Hematopoietic multipotent progenitor cell treated with erythropoietin and hydrocortisone succinate and interleukin-3 and kit ligand, for 4 days (in vitro differentiated cells): ENCODE results near the gene SH3GL3.
A peak's percentile ranks its signal among the peaks of the same experiment; 100 is the strongest.

Source experiments
- DNase-seq: peaks from one replicate; pipeline ENCODE4 v3.0.0-alpha.2; 2015

Gene SH3GL3

DNA sequence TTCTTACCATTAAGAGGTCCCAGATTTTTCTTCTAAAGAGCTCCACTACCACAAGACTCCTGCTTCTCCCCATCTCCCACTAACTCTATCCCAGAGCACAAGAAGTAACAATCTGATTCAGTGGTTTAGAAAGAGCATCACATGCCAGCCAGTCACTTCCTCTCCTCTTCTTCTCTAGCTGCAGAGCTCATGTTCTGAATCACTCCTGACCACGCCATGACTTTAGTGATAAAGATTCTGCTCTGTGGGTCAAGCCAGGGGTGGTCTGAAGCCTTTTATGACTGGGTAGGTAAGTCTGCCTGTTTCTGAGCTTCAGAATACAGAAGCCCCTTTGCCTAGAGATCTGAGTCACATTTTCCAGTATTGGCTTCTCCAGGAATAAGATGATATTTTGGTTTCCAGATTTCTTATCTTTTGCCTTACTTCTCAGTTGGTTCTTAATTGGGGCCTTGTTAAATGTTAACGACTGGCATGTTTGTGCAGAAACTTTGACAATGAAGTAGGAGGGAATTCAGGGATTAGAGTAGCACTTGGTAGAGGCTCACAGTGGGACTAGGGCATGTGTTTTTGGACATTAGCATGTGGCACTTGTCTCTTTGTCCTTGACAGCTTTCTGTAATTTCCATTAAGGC, 179.1 kb downstream of the SH3GL3 start:
- peak; percentile 26 for DNase-seq

GRCh38 chr15:83631534-83631933, 184.4 kb downstream of the SH3GL3 start:
- no peak for DNase-seq

- no peak for DNase-seq
Measured at GRCh38 chr15:83643201-83643600, 196.1 kb downstream of the SH3GL3 start.

DNA sequence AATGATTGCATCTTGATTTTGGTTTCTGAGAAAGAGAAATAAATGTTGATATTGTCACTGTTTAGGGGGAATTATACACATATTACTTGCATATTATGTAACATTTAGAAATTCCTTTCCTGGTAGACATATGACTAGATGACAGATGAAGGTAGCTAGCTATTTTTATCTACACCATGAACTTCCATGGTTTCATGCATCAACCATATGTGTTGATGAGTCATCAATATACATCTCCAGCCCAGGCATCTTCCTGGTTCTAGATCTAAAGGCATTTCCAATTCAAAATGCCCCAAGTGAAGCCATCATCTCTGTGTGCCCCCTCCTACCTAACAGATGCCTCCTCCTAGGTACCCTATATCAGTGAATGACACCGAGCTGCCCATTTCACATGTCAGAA, 197.3 kb downstream of the SH3GL3 start:
- no peak for DNase-seq

DNA sequence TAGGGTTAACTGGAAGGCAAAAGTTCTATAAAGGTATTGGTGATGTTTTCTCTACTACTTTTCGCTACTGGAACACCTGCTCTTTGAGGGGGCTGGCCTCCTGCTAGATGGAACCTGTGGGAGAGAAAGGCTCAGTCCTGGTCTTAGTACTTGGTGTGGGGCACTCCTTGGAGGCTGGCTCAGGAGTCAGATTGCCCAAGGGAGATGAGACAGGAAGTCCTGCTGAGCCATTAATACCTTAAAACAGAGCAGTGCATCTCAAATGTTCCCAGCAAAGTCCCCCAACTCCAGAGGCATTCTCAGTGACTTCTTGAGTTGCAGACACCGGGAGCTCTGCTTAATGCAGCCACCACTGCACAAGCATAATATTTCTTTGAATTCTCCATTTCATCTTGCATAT, 203.7 kb downstream of the SH3GL3 start:
- DNase-seq, result no peak

DNA sequence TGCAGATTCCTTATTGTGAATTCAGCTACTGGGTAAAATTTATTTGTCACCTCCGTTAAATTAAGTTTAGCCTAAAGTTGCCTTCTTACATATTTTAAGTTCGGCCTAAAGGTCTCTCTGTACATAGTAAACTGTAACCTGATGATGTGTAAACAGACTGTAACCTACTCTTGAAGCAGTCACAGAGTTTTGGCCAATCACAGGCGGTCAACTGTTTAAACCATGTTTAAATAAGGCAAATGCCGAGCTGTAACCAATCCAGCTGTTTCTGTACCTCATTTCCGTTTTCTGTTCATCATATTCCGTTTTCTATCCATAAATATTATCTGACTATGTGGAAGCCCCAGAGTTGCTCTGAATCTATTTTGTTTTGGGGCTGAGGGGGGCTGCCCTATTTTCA, 204.4 kb downstream of the SH3GL3 start:
- no peak for DNase-seq

DNA sequence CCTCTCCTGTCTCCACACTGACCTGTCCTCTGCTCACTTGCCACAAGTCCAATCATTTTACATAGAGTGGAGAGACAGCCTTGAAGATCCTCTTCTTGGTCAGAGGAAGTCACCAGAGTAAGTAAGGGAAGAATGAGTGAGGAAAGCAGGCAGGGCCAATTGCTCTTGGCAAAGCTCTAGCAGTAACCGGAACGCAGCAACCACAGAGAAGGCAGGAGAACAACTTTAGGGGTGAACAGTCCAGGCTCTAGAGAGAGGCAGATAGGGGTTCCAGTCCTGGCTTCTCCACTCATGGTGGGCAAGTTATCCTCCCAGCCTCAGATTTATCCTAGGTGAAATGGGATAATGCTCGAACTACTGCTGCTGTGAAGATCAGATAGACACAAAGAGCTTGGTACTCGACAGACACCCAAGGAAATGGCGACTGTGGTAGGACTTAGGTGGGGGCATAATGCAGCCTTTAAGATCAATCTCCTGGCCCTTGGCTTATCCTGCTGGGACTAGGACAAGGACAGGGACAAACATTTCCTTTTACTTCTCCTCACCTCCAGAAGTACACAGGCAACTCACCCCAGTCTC, 205.6 kb downstream of the SH3GL3 start:
- no peak for DNase-seq

DNA sequence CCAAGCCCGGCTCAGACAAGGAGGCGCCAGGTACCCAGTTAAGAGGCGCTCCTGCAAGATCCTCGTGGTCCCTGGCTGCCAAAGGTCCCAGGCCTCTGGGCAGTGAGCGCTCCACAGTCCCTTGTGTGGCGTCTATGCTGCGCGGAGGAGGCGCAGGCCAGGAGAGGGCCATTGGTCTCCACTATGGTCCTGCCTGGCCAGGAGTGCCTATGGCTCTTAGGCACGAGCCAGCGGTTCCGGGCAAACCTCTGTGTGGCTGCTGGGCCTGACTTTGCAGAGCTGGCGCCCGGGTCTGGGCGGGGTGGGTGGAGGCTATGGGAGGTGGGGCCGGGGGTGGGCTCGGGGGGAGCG, 206.1 kb downstream of the SH3GL3 start:
- peak; percentile 5 for DNase-seq

DNA sequence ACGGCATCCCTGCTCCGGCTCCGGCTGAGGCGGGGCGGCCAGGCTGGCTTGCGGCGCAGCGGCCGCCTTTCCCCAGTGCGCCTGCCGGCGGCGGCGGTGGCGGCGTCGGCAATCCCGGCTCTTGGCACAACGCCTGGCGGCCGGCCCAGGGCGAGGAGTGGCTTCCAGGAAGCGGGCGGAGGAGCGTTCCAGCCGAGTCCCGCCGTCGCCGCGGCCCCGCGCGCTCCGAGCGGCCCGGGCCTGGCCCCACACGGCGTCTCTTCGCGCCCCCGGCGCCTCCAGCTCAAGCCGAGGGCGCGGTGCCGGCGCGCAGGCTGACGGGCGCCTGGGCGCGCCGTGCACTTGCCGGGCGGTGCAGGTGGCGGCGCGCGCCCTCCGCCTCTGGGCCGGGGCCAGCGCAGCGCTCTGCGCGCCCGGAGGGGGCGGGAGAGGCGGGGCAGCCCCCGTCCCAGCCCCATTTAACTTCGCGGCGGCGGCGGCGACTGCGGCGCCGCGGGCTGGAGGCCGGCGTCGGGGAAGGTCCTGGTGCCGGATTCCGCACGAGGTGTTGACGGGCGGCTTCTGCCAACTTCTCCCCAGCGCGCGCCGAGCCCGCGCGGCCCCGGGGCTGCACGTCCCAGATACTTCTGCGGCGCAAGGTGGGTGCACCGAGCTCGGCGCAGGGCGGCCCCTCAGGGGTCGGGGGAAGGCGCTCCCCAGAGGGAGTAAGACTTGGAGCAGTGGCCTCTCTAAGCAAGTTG, 206.7 kb downstream of the SH3GL3 start, which contains the start of gene ADAMTSL3:
Gene ADAMTSL3, plus strand, starts transcription at position 485 of the 740 bp plus-strand sequence. CDS start 1,639 bp downstream, outside the sequence.
- DNase-seq, result peak; percentile 49

DNA sequence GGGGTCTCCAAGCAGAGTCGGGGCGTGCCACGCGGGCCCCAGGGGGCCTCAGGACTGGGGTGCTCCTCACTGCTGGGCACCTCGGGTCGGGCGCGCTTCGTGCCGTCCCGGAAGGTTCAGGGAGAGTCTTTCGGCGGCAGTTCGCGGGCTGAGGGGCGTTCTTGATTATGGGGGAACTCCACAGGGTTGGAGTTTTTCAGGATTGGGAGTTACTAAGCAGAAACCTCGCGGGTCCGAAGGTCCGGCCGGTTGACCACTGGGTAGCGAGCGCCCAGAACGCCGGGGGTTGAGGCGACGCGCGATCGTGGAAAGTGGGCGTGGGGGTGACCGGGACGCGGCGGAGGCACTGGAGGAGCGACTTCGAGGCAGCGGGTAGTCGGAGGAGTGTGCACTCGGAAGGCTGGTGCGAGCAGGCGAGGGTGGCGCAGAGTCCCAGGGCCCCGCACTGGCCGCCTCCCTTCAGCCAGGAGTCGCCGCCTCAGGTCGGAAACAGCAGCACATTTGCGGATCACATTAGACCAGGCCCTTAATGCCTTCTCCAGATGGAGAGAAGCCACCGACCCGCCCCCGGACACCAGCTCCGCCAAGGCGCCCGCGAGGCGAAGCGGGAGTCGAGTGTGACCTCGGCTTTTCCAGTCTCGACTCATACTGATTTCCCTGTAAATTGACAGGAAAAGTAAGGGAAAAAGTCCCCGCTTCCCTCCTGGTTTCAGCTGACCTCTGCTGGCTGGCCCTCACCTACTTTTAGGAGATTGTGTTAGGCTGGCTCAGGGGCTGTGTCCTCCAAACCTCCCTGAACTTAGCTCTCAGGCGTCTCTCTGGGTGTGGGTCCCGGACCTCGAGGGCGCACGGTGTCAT, 207.5 kb downstream of the SH3GL3 start:
- peak; percentile 8 for DNase-seq

- DNase-seq, result no peak
Measured at GRCh38 chr15:83655237-83655616, 208.1 kb downstream of the SH3GL3 start.

DNA sequence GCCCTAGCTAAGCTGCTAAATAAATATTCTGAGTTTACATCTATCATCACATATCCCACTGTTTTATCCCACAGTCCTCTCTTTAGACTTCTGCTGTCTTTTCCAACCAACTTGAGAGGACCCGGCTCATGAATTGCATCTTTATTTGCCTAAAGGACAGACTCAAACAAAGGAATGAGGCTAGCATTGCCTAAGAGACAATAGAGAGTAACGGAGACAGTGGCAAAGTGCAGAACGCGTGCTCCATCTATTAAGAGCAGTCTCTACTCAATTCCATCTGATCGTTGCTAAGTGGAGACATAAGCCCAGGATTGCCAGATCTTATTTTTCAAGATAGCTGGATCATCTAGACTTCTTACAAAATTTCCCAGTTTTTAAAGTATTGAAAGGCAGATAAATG, 209.1 kb downstream of the SH3GL3 start:
- DNase-seq, result no peak

DNA sequence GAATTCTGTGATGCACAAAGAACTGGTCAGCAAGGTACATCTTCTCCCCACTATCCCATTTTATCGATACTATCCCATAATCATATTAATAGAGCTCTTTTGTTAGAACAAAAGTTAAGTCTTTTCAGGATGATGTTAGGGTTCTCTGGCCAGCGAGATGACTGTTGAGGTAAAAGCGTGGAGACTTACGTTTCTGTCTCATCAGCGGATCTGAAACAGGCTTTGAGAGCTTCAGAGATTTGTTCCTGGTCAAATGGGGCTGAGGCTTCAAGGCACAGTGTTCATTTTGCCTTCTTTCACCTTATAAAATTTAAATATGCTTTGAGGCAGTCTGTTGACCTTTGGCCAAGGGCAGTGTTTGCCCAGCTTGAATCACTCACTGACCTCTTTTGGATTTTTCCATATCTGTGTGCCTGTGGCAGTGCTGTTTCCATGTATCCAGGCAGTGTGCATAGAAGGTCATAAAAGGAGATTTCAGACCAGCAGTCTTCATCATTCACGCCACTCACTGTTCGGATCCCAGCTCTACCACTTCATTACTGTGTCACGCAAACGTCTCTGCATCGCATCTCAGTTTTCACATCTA, 209.9 kb downstream of the SH3GL3 start:
- no peak for DNase-seq

DNA sequence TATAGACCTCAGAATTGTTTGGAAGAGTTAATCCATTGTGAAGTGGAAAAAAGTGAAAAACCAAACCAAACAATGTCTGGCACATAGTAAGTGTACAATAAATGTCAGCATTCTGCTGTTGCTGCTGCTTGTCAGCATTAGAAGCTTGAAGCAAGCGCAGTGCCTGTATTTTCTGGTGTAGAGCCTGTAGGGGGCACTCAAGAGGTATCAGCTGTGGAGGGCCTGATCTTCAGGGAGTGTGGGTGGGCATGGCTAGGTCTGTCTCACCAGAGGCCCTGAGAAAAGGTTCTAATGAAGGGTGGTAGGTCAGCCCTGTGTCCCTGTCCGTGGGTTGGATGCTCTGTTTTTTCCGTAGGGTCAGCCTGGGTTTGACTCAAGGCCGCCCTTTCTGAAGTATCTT, 210.4 kb downstream of the SH3GL3 start:
- peak; percentile 13 for DNase-seq

DNA sequence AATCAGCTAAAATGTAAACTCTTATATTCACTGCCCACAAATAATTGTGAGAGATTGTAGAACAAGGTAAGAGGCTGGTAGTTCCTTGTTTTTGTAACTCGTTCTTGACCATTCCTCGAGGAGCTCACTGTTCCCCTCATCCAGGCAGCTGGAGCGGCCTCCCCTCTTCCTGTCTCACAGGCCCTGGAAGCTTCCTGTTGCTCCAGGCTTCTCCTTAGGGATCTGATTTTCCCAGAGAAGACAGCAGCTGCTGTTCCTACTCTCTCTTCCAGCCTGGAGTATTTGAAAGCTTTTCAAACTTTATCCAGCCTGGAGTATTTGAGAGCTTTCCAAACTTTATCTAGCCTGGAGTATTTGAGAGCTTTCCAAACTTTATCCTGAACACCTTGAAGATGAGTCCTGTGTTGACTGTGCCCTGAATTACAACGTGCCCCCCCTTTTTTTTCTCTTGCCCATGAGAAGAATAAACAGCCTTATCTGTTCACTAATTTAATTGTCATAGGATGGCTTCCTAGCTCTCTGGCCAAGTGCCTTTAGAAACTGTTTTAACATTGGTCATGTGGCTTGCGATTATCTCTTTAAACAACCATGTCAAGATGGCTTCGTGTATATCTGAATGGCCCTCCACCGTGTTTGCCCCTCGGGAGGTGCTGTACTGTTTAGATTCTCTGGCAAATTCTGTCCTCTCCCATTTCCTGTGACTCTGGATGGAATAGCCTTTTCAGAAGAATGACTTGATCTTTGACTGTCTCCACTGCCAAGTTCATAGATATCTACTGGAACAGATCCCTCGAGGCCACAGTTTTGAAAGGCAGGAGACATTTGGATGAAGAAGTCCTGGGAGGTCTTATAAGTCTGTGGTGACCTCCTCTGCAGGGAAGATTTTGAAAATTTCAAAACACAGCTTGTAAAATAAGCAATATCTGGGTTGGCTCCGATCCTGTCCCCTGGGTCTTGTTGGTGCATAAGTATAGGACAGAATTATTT, 211.6 kb downstream of the SH3GL3 start:
- DNase-seq, result no peak

DNA sequence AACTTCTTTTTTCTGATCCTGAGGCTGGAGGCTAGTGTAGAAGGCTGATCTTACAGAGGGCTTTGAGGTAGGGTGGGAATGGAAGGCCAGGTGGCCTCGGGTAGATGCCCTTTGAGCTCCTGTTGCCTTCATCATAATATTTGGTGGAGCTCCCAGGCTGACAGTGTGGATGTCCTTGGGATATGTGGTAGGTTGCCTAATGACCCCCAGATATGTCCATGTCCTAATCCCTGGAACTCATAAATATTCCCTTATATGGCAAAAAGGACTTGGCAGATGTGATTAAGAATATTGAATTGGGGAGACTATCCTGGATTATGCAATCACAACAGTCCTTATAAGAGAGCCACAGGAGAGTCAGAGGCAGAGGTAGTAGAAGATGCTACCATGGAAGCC, 212.3 kb downstream of the SH3GL3 start:
- DNase-seq, result no peak

DNA sequence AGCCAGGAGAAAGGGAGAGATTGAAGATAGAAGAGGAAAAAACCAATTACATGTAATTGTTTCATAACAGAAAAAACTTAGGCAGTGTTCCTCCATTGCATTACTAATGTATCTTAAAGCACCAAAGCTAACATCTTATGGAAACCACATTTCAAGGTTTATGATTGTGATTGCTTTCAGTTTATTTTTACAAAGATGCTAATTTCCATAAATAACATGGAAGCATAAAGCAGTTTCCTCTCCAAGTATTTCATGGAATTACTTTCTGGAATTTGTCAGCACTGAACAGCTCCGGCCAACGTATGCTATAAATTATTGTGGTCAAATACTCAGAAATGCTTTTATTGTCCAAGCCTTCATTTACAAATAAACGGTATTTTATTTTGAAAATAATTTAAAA, 218.3 kb downstream of the SH3GL3 start:
- no peak for DNase-seq
